GM12891 (cell line): ENCODE results near the gene AXIN1.

ENCODE experiments used
- DNase-seq: peaks from one replicate; pipeline ENCODE4 v3.0.0; 2011; ENCODE audit warnings: low spot score; ENCODE audit not compliant: insufficient read length
- FAIRE-seq: peaks from 2 replicates; lab custom pipeline; 2011; peaks lifted over from hg19 to GRCh38; lab: Jason Lieb, UNC
- PAX5 ChIP-seq: IDR thresholded peaks from 2 replicates; pipeline ENCODE4 v1.6.1; 2011; ENCODE audit warnings: low read length, moderate library complexity, mild to moderate bottlenecking; ENCODE audit not compliant: insufficient read depth, severe bottlenecking
- POLR2A ChIP-seq: IDR thresholded peaks from 2 replicates; pipeline ENCODE4 v1.6.1; 2011; ENCODE audit warnings: low read depth, low read length, control low read depth
- POLR2AphosphoS5 ChIP-seq: IDR thresholded peaks from 2 replicates; pipeline ENCODE4 v1.6.1; 2011; ENCODE audit warnings: low read depth, low read length, control low read depth
- POU2F2 ChIP-seq: IDR thresholded peaks from 2 replicates; pipeline ENCODE4 v1.6.1; 2011; ENCODE audit warnings: low read depth, mild to moderate bottlenecking, control low read depth, low read length, moderate library complexity
- SPI1 ChIP-seq: IDR thresholded peaks from 2 replicates; pipeline ENCODE4 v1.6.1; 2011; ENCODE audit warnings: low read depth, low read length, control low read depth
- TAF1 ChIP-seq: IDR thresholded peaks from 2 replicates; pipeline ENCODE4 v1.6.1; 2011; ENCODE audit warnings: low read depth, low read length, control low read depth

AXIN1 gene

DNA sequence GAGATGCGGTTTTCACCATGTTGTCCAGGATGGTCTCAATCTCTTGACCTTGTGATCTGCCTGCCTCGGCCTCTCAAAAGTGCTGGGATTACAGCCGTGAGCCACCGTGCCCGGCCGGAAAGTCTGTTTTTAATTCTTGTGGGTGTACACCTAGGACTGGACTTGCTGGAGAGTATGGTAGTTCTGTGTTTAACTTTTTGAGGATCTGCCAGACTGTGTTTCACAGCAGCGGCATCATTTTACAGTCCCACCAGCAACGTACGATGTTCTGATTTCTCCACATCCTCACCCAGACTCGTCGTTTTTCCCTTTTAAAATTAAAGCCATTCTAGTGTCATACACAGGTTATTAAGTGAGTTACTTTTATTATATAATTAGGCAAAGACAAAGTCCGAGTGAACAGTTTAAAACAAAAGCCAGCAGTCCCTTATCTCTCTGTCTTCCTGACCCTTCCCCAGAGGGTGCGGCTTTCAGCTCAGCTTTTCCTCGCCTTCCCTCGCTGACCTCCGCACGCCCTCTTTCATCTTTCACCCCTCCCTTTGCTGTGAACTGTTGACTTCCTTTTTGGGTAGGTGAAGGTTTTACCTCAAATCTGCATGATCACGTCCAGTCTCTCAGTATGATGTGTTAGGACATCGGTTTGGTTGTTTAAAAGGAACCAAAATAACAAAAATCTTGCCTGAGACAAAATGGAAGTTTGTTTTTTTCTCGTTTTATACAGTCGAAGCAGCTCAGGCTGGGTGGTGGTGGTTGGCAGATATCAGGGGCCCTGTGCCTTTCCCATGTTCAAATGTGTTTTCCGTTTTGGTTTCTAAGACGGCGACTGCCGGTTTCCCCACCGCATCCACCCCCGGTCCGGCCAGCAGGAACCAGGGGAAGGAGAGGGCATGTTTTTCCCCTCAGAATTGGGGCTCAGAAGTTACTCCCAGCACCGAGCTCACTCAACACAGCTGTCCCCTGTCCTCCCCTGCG, 99.9 kb downstream of the AXIN1 start:
- DNase-seq: peak; percentile 67
- peak; percentile 82 for FAIRE-seq
- TF ChIP-seq POU2F2 (peak; percentile 87; the same call in 1 of the 2 replicates), PAX5 (no peak), POLR2A (no peak), POLR2AphosphoS5 (no peak), SPI1 (peak; percentile 34), TAF1 (no peak)

DNA sequence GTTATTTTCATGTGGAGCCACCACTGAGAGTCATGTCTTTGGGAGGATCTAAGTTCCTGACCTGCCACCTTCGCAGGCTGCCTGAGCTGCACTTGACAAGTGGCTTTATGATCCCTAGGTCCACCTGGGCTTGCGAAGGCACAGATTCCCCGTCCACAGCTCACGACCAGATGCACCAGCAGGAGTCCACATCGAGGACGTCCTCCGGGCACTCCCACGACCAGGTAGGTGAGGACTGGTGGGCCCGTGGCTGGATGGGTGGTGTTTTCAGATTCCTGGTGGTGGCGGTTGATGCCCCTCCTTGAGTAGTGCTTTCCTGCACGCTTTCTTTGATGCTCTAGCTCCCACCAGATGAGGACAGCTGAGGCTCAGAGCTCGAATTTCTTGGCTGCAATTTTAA, 103.1 kb downstream of the AXIN1 start:
- FAIRE-seq: no peak
- no peak for TF ChIP-seq POU2F2
- TF ChIP-seq POLR2AphosphoS5: no peak
- TF ChIP-seq TAF1: no peak
- no peak for TF ChIP-seq PAX5
- TF ChIP-seq POLR2A: no peak
- TF ChIP-seq SPI1: no peak
- DNase-seq: no peak

GRCh38 chr16:247027-247426, 105.5 kb downstream of the AXIN1 start:
- no peak for DNase-seq
- FAIRE-seq: no peak
- no peak for TF ChIP-seq SPI1
- TF ChIP-seq TAF1: no peak
- TF ChIP-seq POLR2A: no peak
- no peak for TF ChIP-seq POLR2AphosphoS5
- no peak for TF ChIP-seq POU2F2
- no peak for TF ChIP-seq PAX5

DNA sequence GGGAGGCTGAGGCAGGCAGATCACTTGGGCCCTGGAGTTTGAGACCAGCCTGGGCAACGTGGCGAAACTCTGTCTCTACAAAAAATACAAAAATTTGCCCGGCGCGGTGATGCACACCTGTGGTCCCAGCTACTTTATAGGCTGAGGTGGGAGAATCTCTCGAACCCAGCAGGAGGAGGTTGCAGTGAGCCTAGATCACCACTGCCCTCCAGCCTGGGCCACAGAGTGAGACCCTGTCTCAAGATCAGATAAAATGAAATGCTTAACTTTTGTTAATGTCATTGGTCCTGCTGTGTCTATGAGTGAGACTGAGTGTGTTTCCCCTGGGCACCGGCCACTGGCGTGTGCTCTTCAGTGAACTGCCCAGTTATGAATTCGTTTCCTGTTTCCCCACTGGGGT, 107.4 kb downstream of the AXIN1 start:
- no peak for DNase-seq
- FAIRE-seq: no peak
- TF ChIP-seq PAX5: no peak
- no peak for TF ChIP-seq POU2F2
- no peak for TF ChIP-seq POLR2AphosphoS5
- TF ChIP-seq SPI1: no peak
- no peak for TF ChIP-seq POLR2A
- TF ChIP-seq TAF1: no peak

DNA sequence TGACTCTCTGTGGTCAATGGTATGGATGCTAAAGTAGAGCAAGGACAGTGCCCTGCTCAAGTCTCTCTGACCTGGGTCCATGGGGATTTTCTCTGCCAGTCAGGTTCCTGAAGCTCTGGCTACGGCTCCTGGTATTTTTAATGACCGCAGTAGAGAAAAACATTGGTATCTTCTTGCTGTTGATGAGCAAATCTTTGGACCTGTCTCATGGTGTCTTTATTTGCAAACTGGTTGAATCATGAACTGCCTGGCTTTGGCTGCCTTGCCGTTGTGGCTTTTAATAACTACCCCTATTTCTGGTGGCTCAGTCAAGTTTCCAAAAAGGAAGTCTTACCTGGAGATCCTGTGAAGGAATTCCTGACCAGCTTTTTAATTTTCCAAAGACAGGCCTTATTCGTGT, 109.2 kb downstream of the AXIN1 start:
- DNase-seq (no peak), FAIRE-seq (no peak)
- TF ChIP-seq POU2F2 (no peak), POLR2AphosphoS5 (no peak), TAF1 (no peak), PAX5 (no peak), SPI1 (no peak), POLR2A (no peak)

DNA sequence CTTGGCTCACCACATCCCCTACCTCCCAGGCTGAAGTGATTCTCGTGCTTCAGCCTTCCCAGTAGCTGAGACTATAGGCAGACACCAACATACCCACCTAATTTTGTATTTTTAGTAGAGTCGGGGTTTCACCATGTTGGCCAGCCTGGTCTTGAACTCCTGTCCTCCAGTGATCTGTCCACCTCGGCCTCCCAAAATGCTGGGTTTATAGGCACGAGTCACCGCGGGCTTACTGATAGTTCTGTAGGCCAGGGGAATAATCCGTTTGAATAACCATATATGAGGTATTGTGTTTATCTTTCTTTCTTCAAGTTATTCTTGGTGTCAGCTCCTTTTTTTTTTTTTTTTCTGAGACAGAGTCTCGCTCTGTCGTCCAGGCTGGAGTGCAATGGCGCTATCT, 110.2 kb downstream of the AXIN1 start:
- FAIRE-seq: no peak
- TF ChIP-seq PAX5 (no peak), POU2F2 (no peak), POLR2A (no peak), POLR2AphosphoS5 (no peak), SPI1 (no peak), TAF1 (no peak)
- DNase-seq: no peak

DNA sequence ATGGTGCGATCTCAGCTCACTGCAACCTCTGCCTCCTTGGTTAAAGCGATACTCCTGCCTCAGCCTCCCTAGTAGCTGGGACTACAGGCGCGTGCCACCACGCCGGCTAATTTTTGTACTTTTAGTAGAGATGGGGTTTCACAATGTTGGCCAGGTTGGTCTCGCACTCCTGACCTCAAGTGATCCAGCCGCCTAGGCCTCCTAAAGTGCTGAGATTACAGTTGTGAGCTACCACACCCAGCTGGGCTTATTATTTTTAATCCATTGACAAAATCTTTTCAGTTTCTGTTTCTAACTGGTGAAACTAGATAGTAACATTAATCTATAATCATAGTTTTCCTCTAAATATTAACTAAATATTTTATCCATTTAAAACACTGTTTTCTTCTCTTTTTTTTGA, 112.0 kb downstream of the AXIN1 start:
- no peak for TF ChIP-seq PAX5
- no peak for TF ChIP-seq SPI1
- TF ChIP-seq POLR2AphosphoS5: no peak
- no peak for TF ChIP-seq POU2F2
- no peak for TF ChIP-seq POLR2A
- no peak for TF ChIP-seq TAF1
- DNase-seq: no peak
- FAIRE-seq: no peak

DNA sequence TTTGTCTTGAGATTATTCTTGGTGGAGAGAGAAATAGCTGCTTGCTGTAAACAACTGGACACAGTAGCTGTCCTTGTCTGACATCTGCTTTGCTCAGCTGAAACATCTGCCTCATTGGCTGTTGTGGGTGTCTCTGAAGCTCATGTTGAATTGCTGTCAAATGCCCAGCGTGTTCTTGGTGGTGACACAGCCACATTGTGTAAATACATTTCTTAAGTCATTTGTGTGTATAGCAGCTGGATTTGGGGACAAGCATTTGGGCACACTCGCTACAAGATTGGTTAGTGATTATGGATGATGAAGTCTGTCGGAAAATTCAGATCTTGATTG, 112.6 kb downstream of the AXIN1 start:
- FAIRE-seq (peak; percentile 66), DNase-seq (no peak)

More for the DNA sequence above, 112.6 kb downstream of the AXIN1 start:
- no peak for TF ChIP-seq POLR2AphosphoS5
- no peak for TF ChIP-seq PAX5
- no peak for TF ChIP-seq TAF1
- no peak for TF ChIP-seq POU2F2
- TF ChIP-seq POLR2A: no peak
- TF ChIP-seq SPI1: no peak
